HL-60 (cell line): ENCODE measurements around the gene NEURL1.

Experiments used
- CTCF ChIP-seq: IDR thresholded peaks from one replicate; pipeline ENCODE4 v1.5.1; 2011; ENCODE audit warnings: low read length, control low read depth, inconsistent platforms; ENCODE audit not compliant: insufficient read depth
- GABPA ChIP-seq: IDR thresholded peaks from 2 replicates; pipeline ENCODE4 v1.6.1; 2012; ENCODE audit warnings: low read depth
- POLR2AphosphoS5 ChIP-seq: IDR thresholded peaks from 2 replicates; pipeline ENCODE4 v1.6.1; 2012; ENCODE audit warnings: low read depth
- REST ChIP-seq: IDR thresholded peaks from 2 replicates; pipeline ENCODE4 v1.6.1; 2012; ENCODE audit warnings: low read depth; ENCODE audit not compliant: insufficient replicate concordance

GRCh38 chr10:103569896-103570295 lies 76.4 kb downstream of the NEURL1 start:
- TF ChIP-seq CTCF (no peak), POLR2AphosphoS5 (no peak), REST (no peak), GABPA (no peak)
